Endothelial cell of umbilical vein (primary cell): ENCODE results near the gene SCLY. TPM values are rescaled to one million over a fixed set of nuclear protein-coding genes. Genes with fewer than 3 reads are reported as not detected.

Source experiments
- BruUV-seq: library from RNA; stranded (reverse); fragments of 400-500 nt; replicated peaks from 2 replicates; lab custom pipeline; 2021; lab: Mats Ljungman, UMichigan
- CTCF ChIA-PET: fragments of 300-600, 350-600 bp; sonication (Branson Sonifier 250); formaldehyde crosslinking; loops from one replicate; lab custom pipeline; 2021; ENCODE audit warnings: antibody characterized with exemption, inconsistent platforms; lab: Charles Lee
- POLR2A ChIA-PET: fragments of 300-600, 350-600 bp; sonication (Branson Sonifier 250); formaldehyde crosslinking; loops from one replicate; lab custom pipeline; 2021; ENCODE audit warnings: antibody characterized with exemption, inconsistent platforms; lab: Charles Lee
- DNase-seq: peaks from one replicate; pipeline ENCODE4 v3.0.0-alpha.2; 2011; ENCODE audit warnings: low read depth, low spot score
- FAIRE-seq: peaks from 2 replicates; lab custom pipeline; 2011; peaks lifted over from hg19 to GRCh38; lab: Jason Lieb, UNC
- H2AFZ ChIP-seq: 2 replicates; pipeline ENCODE4 v1.6.0; 2012; ENCODE audit warnings: low read depth, low read length, control low read depth, inconsistent platforms
- H3K27ac ChIP-seq: 2 replicates; pipeline ENCODE4 v1.5.1; 2011; ENCODE audit warnings: low read depth, mild to moderate bottlenecking, control low read depth, low read length, moderate library complexity; ENCODE audit not compliant: insufficient read depth
- H3K27me3 ChIP-seq, 2 experiments: 2 replicates each; pipeline versions ENCODE4 v1.6.0 to v1.6.1; 2011; ENCODE audit warnings: low read length in 2 of 2, mixed read lengths in 1 of 2; ENCODE audit not compliant: control insufficient read depth in 2 of 2, insufficient read depth in 2 of 2
- H3K36me3 ChIP-seq, 2 experiments: 2 replicates in 1 of 2; 3 replicates in 1 of 2; pipeline ENCODE4 v1.5.1; 2011; ENCODE audit warnings: low read length in 2 of 2, mild to moderate bottlenecking in 1 of 2, moderate library complexity in 1 of 2; ENCODE audit not compliant: control insufficient read depth in 2 of 2, insufficient read depth in 2 of 2; ENCODE audit errors: extremely low read depth in 1 of 2
- H3K4me1 ChIP-seq: 3 replicates; pipeline ENCODE4 v1.5.1; 2011; ENCODE audit warnings: mild to moderate bottlenecking, low read length; ENCODE audit not compliant: control insufficient read depth, insufficient read depth; ENCODE audit errors: extremely low read depth
- H3K4me2 ChIP-seq: 2 replicates; pipeline ENCODE4 v1.6.1; 2011; ENCODE audit warnings: low read length, control low read depth, mixed read lengths; ENCODE audit not compliant: insufficient read depth
- H3K4me3 ChIP-seq, 3 experiments: fragments of 200-600 bp in 1 of 3; sonication (generic), shearing (Covaris generic) in 1 of 3; replicated peaks in 1 of 3; 2 replicates each; pipeline ENCODE4 v1.5.1; 2011 to 2016; ENCODE audit warnings: control low read depth in 3 of 3, low read length in 3 of 3, mild to moderate bottlenecking in 2 of 3, inconsistent platforms in 1 of 3, low read depth in 1 of 3, moderate library complexity in 1 of 3; ENCODE audit not compliant: insufficient read depth in 1 of 3
- H3K79me2 ChIP-seq: 2 replicates; pipeline ENCODE4 v1.6.0; 2012; ENCODE audit warnings: low read length, inconsistent platforms; ENCODE audit not compliant: control insufficient read depth, insufficient read depth
- H3K9ac ChIP-seq: replicated peaks from 2 replicates; pipeline ENCODE3; 2011; ENCODE audit warnings: low read length, control low read depth; ENCODE audit not compliant: insufficient read depth; ENCODE audit errors: extremely low read depth
- H3K9me1 ChIP-seq: replicated peaks from 3 replicates; pipeline ENCODE4 v1.6.0; 2011; ENCODE audit warnings: mild to moderate bottlenecking, low read length; ENCODE audit not compliant: control insufficient read depth, insufficient read depth; ENCODE audit errors: extremely low read depth
- H3K9me3 ChIP-seq: replicated peaks from 2 replicates; pipeline ENCODE4 v1.5.1; 2012; ENCODE audit warnings: low read length, inconsistent platforms; ENCODE audit not compliant: control insufficient read depth, insufficient read depth
- H4K20me1 ChIP-seq: replicated peaks from 2 replicates; pipeline ENCODE3; 2011; ENCODE audit warnings: mild to moderate bottlenecking, low read length; ENCODE audit not compliant: control insufficient read depth, insufficient read depth; ENCODE audit errors: extremely low read depth
- CTCF ChIP-seq, 2 donors: IDR thresholded peaks; 1 replicate in 1 of 2; 2 replicates in 1 of 2; pipeline ENCODE4 v1.5.1; 2011; ENCODE audit warnings: low read length in 2 of 2, mild to moderate bottlenecking in 2 of 2, moderate library complexity in 2 of 2, control low read depth in 1 of 2, inconsistent platforms in 1 of 2, low read depth in 1 of 2; ENCODE audit not compliant: insufficient read depth in 1 of 2; ENCODE audit errors: extremely low read depth in 1 of 2
- EZH2 ChIP-seq: IDR thresholded peaks from 2 replicates; pipeline ENCODE4 v1.6.1; 2012; ENCODE audit warnings: borderline replicate concordance, low read depth, mild to moderate bottlenecking, moderate library complexity, low read length, inconsistent platforms; ENCODE audit not compliant: severe bottlenecking
- FOS ChIP-seq: IDR thresholded peaks from 2 replicates; pipeline ENCODE4 v1.6.1; 2011; ENCODE audit warnings: mild to moderate bottlenecking, low read length, moderate library complexity, borderline replicate concordance; ENCODE audit not compliant: insufficient read depth
- GATA2 ChIP-seq: IDR thresholded peaks from 2 replicates; pipeline ENCODE4 v1.7.0; 2011; ENCODE audit warnings: low read depth, mild to moderate bottlenecking, moderate library complexity, mixed read lengths, low read length; ENCODE audit not compliant: insufficient read length, insufficient read depth
- JUN ChIP-seq: IDR thresholded peaks from 2 replicates; pipeline ENCODE4 v1.6.1; 2011; ENCODE audit warnings: borderline replicate concordance, low read depth; ENCODE audit not compliant: insufficient read length, insufficient read depth
- MAX ChIP-seq: IDR thresholded peaks from 2 replicates; pipeline ENCODE4 v1.6.1; 2011; ENCODE audit not compliant: insufficient read depth, insufficient read length
- MYC ChIP-seq: IDR thresholded peaks from one replicate; pipeline ENCODE4 v1.6.1; 2011; ENCODE audit warnings: mild to moderate bottlenecking, low read depth, low read length
- POLR2A ChIP-seq: IDR thresholded peaks from 2 replicates; pipeline ENCODE4 v1.6.1; 2012; ENCODE audit warnings: low read depth, mild to moderate bottlenecking, control low read depth, low read length
- POLR2AphosphoS5 ChIP-seq: IDR thresholded peaks from 2 replicates; pipeline ENCODE4 v1.6.1; 2012; ENCODE audit warnings: low read depth, mild to moderate bottlenecking, control low read depth, low read length, moderate library complexity; ENCODE audit not compliant: insufficient read depth
- dilution Hi-C: fragments of 300-500 bp; cut with MboI; formaldehyde crosslinking; loops from one replicate; pipeline ENCODE4 v1.15.0; 2019; ENCODE audit warnings: low sequenced_read_pairs; ENCODE audit not compliant: extremely low pct_ligation_motif_present
- intact Hi-C: fragments of 100-400 bp; cut with micrococcal nuclease; formaldehyde crosslinking; loops from one replicate; pipeline ENCODE4 v1.10.0; 2022
- polyA plus RNA-seq, 4 experiments: library from polyadenylated mRNA; depleted of rRNA in 3 of 4; stranded (reverse) in 3 of 4; unstranded in 1 of 4; fragments of >200 nt; gene quantifications; 2 replicates each; pipeline versions ENCODE4 v1.2.1 to v1.2.3, GENCODE V29; 2011 to 2012; ENCODE audit warnings: missing spikeins in 1 of 4
- total RNA-seq: library from RNA; stranded (reverse); gene quantifications from 2 replicates; pipeline ENCODE4 v1.2.3, GENCODE V29; 2021

The SCLY gene
- total and polyA plus RNA-seq, 2 donors (not counting 3 experiments of a cell fraction or from before 2014, with no cell fraction given), result 22.6 to 32.7 TPM

GRCh38 chr2:238025741-238026360 lies 35.0 kb upstream of the SCLY start:
- Histone ChIP-seq H3K4me3 (no peak overlapping the region), H3K36me3 (peaks cover 0 to 12% of the 10 kb centered on the region in 2 experiments), H3K9ac (no peak overlapping the region), H4K20me1 (no peaks in the 10 kb centered on the region), H3K27ac (no peak overlapping the region), H2AFZ (no peak overlapping the region), H3K4me1 (no peaks in the 10 kb centered on the region), H3K79me2 (no peaks in the 10 kb centered on the region), H3K27me3 (no peaks in the 10 kb centered on the region), H3K9me1 (no peaks in the 10 kb centered on the region), H3K4me2 (no peak overlapping the region), H3K9me3 (no peaks in the 10 kb centered on the region)
- TF ChIP-seq MYC (no peak), EZH2 (no peak), MAX (no peak), POLR2AphosphoS5 (no peak), GATA2 (no peak), CTCF (IDR thresholded peaks at IDR 0.05; ENCODE audit: extremely low read depth in 1 of 2, insufficient read depth in 1 of 2, low read depth in 1 of 2, low read length in 2 of 2) (no peak), FOS (no peak), JUN (no peak), POLR2A (no peak)
- intact Hi-C loops, result no loop called here
- FAIRE-seq (no peak), DNase-seq (no peak)
- dilution Hi-C loops, result no loop called here
- POLR2A ChIA-PET, result no interaction called here
- CTCF ChIA-PET, result no interaction called here
- no TSS peak for BruUV-seq
